Measurements from ENCODE around the gene RAPGEF5.
"Not testable (repeated sequence)": the region's sequence is repeated elsewhere in the genome, so short reads cannot be mapped to it uniquely, and the experiment has no call there.

The RAPGEF5 gene

DNA sequence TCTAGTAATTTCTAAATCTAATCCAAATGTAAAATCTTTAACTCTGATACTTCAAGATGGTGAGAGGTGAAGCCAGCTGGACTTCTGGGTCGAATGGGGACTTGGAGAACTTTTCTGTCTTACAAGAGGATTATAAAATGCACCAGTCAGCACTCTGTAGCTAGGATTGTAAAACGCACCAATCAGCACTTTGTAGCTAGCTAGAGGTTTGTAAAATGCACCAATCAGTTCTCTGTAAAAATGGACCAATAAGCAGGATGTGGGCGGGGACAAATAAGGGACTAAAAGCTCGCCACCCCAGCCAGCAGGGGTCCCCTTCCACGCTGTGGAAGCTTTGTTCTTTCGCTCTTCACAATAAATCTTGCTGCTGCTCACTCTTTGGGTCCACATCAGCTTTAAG lies 278.1 kb downstream of the RAPGEF5 start:
- not testable (repeated sequence) for DNase-seq

DNA sequence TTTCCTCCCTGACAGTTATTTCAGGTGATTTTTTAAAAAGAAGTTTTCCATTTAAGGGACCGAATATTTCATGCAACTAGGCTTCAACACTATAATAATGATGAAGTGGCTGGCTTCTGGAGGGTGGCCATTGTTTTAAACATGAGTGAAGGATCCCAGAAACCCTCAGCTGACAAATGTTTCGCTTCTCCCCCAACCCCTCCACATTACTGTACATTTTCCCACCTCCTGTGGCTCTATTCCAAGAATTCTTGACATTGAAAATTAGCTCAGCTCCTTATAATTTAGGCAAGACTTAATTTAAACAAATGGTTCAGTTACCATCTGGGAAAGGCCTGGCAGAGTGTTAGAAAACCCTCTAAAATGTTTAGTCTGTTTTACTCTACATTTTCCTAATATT lies 281.4 kb downstream of the RAPGEF5 start:
- no peak for DNase-seq

DNA sequence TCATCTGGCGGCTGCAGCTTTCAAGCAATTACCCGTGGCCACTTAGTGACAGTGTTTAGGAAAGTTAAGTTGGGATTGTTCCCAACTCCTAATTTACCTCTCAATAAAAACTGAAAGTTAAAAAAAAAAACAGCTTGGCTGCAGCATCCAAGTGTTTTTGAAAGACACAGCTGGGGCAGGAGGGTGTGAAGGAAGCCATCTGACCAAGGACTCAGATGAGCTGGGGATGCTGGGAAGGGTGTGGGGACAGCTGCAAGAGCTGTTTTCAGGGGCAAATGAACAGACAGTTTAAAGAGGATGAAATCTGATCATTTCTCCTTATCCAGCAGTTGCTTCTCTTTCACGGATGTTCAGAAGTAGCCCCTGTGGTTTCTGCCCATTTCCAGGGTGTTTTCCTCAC lies 282.1 kb downstream of the RAPGEF5 start:
- no peak for DNase-seq

Data from fibroblast of skin of scalp (primary cell).